Measurements from ENCODE around the gene RPS4Y2.

Gene RPS4Y2

GRCh38 chrY:20755808-20756207 is at the start of gene RPS4Y2:
Gene RPS4Y2 (plus strand): TSS chrY:20756108. CDS start chrY:20756164, 56 bp downstream.
- DNase-seq (ENCODE audit: extremely low read depth in 1 of 2, low read depth in 1 of 2) = no peak

- peak in 1 of 2 donors; percentile 14 for DNase-seq (ENCODE audit: extremely low read depth in 1 of 2, low read depth in 1 of 2)
These were observed 41.5 kb upstream of the RPS4Y2 start for GRCh38 chrY:20714391-20714790.

- DNase-seq (ENCODE audit: extremely low read depth in 1 of 2, low read depth in 1 of 2) = no peak
These were observed 29.6 kb upstream of the RPS4Y2 start for GRCh38 chrY:20726184-20726907.

- DNase-seq (ENCODE audit: extremely low read depth in 1 of 2, low read depth in 1 of 2) = no peak
These were observed 20.7 kb upstream of the RPS4Y2 start for GRCh38 chrY:20735200-20735599.

GRCh38 chrY:20739806-20740205 is 16.1 kb upstream of the RPS4Y2 start:
- DNase-seq (ENCODE audit: extremely low read depth in 1 of 2, low read depth in 1 of 2) = no peak

- no peak for DNase-seq (ENCODE audit: extremely low read depth in 1 of 2, low read depth in 1 of 2)
These were observed 15.3 kb upstream of the RPS4Y2 start for GRCh38 chrY:20740609-20741008.

GRCh38 chrY:20745060-20745459 is 10.8 kb upstream of the RPS4Y2 start:
- peak in 1 of 2 donors; percentile 9 for DNase-seq (ENCODE audit: extremely low read depth in 1 of 2, low read depth in 1 of 2)

- DNase-seq (ENCODE audit: extremely low read depth in 1 of 2, low read depth in 1 of 2) = no peak
These were observed 9.0 kb upstream of the RPS4Y2 start for GRCh38 chrY:20746919-20747318.

GRCh38 chrY:20763869-20764268 is 8.0 kb downstream of the RPS4Y2 start:
- DNase-seq (ENCODE audit: extremely low read depth in 1 of 2, low read depth in 1 of 2) = no peak

- no peak for DNase-seq (ENCODE audit: extremely low read depth in 1 of 2, low read depth in 1 of 2)
These were observed 9.2 kb downstream of the RPS4Y2 start for GRCh38 chrY:20765117-20765516.

GRCh38 chrY:20770755-20771154 is 14.8 kb downstream of the RPS4Y2 start:
- no peak for DNase-seq (ENCODE audit: extremely low read depth in 1 of 2, low read depth in 1 of 2)

GRCh38 chrY:20776104-20776503 is 20.2 kb downstream of the RPS4Y2 start:
- DNase-seq (ENCODE audit: extremely low read depth in 1 of 2, low read depth in 1 of 2) = no peak

GRCh38 chrY:20780104-20780654 is 24.3 kb downstream of the RPS4Y2 start:
- no peak for DNase-seq (ENCODE audit: extremely low read depth in 1 of 2, low read depth in 1 of 2)

GRCh38 chrY:20780776-20781175 is 24.9 kb downstream of the RPS4Y2 start:
- DNase-seq (ENCODE audit: extremely low read depth in 1 of 2, low read depth in 1 of 2) = no peak

GRCh38 chrY:20781408-20781807 is 25.5 kb downstream of the RPS4Y2 start:
- no peak for DNase-seq (ENCODE audit: extremely low read depth in 1 of 2, low read depth in 1 of 2)

- DNase-seq (ENCODE audit: extremely low read depth in 1 of 2, low read depth in 1 of 2) = no peak
These were observed 29.1 kb downstream of the RPS4Y2 start for GRCh38 chrY:20784965-20785364.

- no peak for DNase-seq (ENCODE audit: extremely low read depth in 1 of 2, low read depth in 1 of 2)
These were observed 31.2 kb downstream of the RPS4Y2 start for GRCh38 chrY:20787076-20787475.

- no peak for DNase-seq (ENCODE audit: extremely low read depth in 1 of 2, low read depth in 1 of 2)
These were observed 42.6 kb downstream of the RPS4Y2 start for GRCh38 chrY:20798351-20799049.

GRCh38 chrY:20802659-20803058 is 46.8 kb downstream of the RPS4Y2 start:
- no peak for DNase-seq (ENCODE audit: extremely low read depth in 1 of 2, low read depth in 1 of 2)

- no peak for DNase-seq (ENCODE audit: extremely low read depth in 1 of 2, low read depth in 1 of 2)
These were observed 50.3 kb downstream of the RPS4Y2 start for GRCh38 chrY:20806243-20806642.

GRCh38 chrY:20813459-20813858 is 57.6 kb downstream of the RPS4Y2 start:
- no peak for DNase-seq (ENCODE audit: extremely low read depth in 1 of 2, low read depth in 1 of 2)

- DNase-seq (ENCODE audit: extremely low read depth in 1 of 2, low read depth in 1 of 2) = no peak
These were observed 58.9 kb downstream of the RPS4Y2 start for GRCh38 chrY:20814794-20815193.

Data from stimulated activated CD8-positive, alpha-beta memory T cell treated with anti-CD3 and anti-CD28 coated beads, Interleukin-7, amount 100 ng/mL, for 48 hours (primary cell).